Right ventricle myocardium inferior (tissue), 1 donor: ENCODE data around the gene CTNNA1. TPM values are rescaled to one million over a fixed set of nuclear protein-coding genes. Genes with fewer than 3 reads are reported as not detected.
"Not testable (repeated sequence)": the region's sequence is repeated elsewhere in the genome, so short reads cannot be mapped to it uniquely, and the experiment has no call there.

Experiments used
- ATAC-seq: fragments of 200-7000 bp; cut with Tn5 transposase; one replicate; pipeline ENCODE4 v1.9.1; 2020; ENCODE audit warnings: mild to moderate bottlenecking, moderate library complexity
- DNase-seq: peaks from one replicate; pipeline ENCODE4 v3.0.0; 2021; ENCODE audit errors: missing footprints
- intact Hi-C: fragments of 100-400 bp; cut with DNase I; formaldehyde crosslinking; loops from one replicate; pipeline ENCODE4 v1.11.0; 2022
- total RNA-seq: library from RNA; stranded (reverse); fragmentation: NEBNext Ultra II Directional; extraction: Animal tissue kit (Norgen Biotek cat#: 25700); gene quantifications from one replicate; pipeline ENCODE4 v1.2.1, GENCODE V29; 2021
- donor health status: DM: no; HTN: yes; CAD: no; lungs with severe emphysema.

The CTNNA1 gene
- total RNA-seq, 1 donor from 2014 or later, result 322 TPM

DNA sequence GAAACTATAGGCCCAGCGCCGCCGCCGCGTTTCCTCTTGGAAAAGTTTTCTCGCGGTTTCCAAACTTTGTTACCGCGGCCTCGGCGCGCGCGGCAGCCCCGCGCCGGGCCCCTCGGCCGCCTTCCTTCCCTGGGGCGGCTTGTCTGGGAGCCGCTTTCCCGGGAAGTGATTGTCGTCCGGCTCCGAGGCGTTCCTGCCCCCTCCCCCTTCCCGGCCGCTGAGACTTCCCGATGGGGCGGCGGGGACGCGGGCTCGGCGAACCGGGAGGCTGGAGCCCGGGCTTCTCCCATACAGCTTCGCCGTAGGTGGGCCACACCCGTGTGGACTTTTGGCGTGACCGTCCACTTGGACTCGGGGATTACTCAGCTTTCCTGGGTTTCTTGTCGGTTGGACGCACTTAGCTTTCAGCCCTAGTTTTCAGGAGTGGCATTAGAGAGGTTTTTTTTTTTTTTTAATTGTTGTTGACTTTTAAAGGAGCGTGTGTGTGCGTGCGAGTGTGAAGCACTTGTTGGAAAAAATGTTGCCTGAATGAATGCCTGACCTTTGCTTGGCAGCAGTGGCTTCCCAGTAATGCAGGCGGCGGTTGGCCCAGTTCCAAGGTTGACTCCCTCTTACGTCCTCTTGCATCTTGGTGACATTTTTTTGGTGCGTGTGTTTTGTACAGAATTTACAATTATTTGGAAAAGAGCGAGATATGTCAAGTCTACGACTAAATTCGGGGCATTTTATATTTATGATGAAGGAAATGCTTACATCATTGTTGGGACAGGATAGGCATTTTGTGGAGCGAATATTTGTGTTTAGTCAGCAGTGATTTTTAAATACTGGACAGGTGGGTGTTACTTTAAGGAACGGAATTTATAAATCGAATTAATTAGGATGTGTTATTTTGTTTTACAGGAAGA lies 821 bp downstream of the CTNNA1 start:
- intact Hi-C loops, result loop anchor here (1.0 to 5.0 kb wide), 3 partner anchors 87 to 179 kb away; partner anchors contain the start of gene HSPA9
- ATAC-seq, result peak; percentile 62
- DNase-seq, result peak; percentile 95

DNA sequence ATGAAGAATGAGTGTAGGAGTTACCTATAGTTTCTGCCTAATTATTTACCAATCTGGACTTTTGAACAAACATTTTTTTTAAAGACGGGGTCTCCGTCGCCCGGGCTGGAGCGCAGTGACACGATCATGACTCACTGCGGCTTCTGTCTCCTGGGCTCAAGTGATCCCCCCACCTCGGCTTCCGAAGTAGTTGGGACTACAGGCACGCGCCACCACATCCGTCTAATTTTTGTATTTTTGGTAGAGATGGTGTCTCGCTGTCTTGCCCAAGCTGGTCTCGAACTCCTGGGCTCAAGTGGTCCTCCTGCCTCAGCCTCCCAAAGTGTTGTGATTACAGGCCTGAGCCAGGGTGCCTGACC lies 1.5 kb downstream of the CTNNA1 start:
- no peak for DNase-seq
- intact Hi-C loops, result loop anchor here (2.0 to 5.0 kb wide), 2 partner anchors 87 to 180 kb away; partner anchors contain the start of gene HSPA9
- no peak for ATAC-seq

DNA sequence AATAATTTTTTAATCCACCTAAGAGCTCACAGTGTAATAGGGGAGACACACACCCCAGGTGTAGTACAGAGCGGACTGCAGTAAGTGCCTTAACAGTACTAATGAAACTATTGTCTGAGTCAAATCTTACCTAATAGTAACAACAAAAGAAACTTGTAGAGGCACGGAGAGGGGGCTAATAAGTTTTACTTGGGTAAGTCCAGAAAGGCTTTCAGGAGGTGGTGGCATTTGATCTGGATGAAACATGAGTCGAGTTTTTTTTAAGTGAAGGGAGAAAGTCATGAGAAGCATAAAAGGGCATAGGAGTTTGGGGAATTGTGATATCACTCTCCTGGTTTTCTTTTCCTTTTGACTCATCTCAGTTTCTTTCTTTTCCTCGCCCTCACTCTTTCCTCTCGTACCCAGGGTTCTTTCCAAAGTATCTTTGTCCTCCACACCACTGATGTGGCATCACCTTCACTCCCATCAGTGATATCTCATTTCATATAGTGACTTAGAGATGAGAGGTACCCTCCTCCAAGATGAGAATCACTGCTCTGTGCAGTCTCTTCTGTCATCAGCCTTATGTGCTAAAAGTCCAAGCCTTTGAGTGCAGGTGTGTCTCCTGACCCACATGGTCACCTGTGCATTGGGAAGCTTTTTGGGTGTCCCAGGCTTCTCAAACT lies 2.0 kb downstream of the CTNNA1 start:
- ATAC-seq, result no peak
- no peak for DNase-seq
- intact Hi-C loops, result loop anchor here (2.0 kb wide), 1 partner anchor 180 kb away; the partner anchor contains the start of gene HSPA9

DNA sequence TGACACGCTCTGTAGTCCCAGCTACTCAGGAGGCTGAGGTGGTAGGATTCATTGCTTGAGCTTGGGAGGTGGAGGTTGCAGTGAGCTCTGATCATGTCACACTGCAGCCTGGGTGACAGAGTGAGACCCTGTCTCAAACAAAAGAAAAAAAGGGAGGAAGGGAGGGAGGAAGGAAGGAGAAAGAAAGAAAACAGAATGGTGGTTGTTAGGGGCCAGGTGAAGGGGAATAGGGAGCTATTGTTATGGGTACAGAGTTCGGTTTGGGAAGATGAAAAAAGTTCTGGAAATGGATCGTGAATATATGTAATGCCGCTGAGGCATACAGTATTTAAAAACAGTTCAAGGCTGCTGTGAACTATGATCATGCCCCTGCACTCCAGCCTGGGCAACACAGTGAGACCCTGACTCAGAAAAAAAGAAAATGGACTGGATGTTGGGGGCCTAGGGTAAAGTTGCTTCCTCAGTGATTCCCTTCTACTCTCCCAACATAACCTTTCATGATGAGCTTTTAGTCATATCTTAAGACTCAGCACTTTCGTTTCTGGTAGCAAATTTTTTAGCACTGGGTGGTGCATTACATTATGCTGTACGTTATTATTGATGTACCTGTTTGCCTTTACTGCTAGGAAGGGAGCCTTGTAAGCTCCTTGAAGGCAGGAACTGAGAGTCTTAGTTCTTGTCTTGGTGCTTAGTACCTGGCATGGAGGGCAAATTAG lies 4.0 kb downstream of the CTNNA1 start:
- intact Hi-C loops, result no loop called here
- DNase-seq (no peak), ATAC-seq (no peak)

DNA sequence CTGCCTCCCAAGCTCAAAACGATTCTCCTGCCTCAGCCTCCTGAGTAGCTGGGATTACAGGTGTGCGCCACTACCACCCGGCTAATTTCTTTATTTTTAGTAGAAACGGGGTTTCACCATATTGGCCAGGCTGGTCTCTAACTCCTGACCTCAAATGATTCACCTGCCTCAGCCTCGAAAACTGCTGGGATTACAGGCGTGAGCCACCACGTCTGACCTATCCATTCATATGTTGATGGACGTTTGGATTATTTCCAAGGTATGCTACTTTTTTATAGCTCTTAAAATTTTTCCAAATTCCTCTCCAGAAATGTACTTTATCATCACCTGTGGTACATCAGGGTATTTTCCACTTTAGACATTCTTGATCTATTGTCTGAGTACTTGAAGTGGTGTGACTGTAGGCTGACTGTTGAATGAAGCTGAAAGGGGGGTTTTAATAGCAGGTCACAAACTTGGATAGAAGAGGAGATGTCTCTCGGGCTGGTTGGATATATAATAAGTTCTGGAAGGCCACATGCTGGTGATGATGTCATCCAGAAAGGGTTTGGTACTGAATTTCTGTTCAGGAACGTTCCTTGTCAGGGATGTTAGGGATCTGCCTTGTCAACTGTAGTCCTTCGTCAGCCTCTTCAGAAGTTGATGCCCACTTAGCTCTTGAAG lies 7.4 kb downstream of the CTNNA1 start:
- no peak for ATAC-seq
- intact Hi-C loops, result no loop called here

DNA sequence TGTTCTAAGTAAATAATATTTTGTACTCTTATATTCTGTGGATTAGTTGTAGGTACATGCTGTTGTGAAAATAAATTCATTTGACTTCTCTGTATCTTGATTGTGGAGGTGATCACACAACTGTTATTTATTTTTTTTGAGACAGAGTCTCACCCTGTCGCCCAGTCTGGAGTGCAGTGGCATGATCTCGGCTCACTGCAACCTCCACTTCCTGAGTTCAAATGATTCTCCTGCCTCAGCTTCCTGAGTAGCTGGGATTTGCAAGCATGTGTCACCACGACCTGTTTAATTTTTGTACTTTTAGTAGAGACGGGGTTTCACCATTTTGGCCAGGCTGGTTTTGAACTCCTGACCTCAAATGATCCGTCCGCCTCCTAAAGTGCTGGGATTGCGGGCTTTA lies 7.9 kb downstream of the CTNNA1 start:
- intact Hi-C loops, ATAC-seq, DNase-seq: not testable (repeated sequence)

More for the DNA sequence above, 7.4 kb downstream of the CTNNA1 start:
- no peak for DNase-seq

DNA sequence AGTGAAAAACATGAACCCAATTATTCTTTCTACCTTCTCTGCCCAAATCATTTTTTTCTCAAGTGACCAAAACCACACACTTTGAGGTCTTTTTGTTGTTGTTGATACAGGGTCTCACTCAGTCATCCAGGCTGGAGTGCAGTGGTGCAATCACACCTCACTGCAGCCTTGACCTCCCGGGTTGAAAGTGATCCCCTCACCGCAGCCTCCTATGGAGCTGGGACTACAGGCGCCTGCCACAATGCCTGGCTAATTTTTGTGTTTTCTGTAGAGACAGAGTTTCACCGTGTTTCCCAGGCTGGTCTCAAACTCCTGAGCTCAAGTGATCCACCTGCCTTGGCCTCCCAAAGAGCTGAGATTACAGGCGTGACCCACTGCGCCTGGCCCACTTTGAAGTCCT lies 8.4 kb downstream of the CTNNA1 start:
- intact Hi-C loops, ATAC-seq, DNase-seq: not testable (repeated sequence)

DNA sequence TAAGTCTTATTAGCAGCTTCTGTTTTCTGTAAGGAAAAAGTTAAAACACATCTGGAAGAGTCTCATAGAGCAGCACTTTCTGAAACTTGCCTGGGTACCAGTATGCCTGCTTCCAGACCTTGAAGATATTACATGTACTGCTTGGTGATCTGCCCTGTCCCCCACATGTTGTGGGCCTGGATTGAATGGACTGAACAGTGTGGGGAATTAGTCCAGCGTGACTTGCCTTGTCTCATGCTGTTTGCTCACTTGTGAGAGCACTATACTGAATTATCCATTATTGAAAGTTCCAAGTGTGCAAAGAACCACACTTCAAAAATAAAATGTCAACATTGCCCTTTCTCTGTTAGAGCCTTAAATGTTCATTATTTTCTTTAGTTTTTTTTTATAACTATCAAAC lies 8.9 kb downstream of the CTNNA1 start:
- ATAC-seq, result peak; percentile 29

DNA sequence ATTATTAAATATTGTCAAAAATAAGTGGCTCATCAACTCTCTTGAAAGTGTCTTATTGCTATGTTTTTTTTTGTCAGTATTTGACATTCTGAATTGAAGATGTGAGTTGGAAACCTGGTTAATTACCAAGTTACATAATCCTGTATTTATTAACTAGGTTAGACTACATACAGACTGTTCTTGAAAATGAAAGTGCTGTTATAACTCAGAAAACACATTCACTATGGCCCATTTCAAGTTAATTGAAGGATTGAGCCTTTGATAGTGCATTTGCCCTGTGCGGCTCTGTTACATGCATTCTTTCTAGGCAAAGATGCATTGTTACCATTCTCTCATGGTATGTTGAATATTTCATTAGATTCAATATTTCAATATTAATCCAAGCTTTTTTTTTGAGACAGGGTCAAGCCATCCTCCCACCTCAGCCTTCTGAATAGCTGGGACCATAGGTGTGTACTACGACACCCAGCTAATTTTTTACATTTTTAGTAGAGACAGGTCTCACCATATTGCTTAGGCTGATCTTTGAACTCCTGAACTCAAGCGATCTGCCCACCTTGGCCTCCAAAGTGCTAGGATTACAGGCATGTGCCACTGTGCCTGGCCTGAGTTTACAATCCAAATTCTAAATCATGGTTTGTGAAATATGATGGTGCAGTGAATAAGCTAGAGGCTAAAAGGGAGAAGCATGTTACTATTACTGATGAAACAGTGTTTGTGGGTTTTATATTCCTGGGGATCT lies 10.0 kb downstream of the CTNNA1 start:
- ATAC-seq (no peak), DNase-seq (no peak)
- intact Hi-C loops, result no loop called here

More for the DNA sequence above, 8.9 kb downstream of the CTNNA1 start:
- DNase-seq, result no peak
- intact Hi-C loops, result no loop called here

DNA sequence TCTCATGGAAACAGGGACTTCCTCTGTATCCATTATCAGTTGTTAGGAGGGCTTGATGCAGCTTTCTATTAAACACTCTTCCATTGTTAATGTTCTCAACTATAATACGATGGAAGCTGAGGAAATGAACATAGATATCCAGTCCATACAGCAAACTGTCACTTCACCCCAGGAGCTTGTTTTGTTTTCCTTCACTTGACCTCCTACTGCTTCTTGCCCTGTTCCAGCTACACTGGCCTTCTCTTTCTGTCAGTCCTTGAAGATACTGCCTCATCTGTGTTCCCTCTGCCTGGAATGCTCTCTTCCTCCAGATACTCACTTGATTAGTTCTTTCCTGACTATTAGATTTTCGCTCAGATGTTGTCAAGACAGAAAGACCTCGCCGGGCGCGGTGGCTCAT lies 17.1 kb downstream of the CTNNA1 start:
- no peak for ATAC-seq
- no peak for DNase-seq
- intact Hi-C loops, result no loop called here

DNA sequence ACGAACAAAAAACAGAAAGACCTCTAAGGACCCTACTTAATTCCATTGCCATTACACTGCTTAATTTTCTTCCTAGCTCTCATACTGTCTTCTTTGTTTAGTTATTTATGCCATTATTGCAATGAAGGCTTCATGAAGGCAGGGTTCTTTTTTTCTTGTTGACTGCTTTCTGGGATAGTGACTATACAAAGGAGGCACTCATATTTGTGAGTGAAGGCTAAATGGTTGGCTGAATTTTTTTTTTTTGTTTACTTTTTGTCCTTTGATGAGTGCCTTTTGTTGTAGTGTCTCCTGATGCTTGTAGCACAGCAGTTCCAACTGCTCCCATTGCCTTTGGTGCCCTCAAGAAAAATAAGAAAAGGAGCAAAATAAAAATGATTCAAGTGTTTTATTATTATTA lies 17.8 kb downstream of the CTNNA1 start:
- no peak for DNase-seq
- intact Hi-C loops, result no loop called here
- ATAC-seq, result no peak

DNA sequence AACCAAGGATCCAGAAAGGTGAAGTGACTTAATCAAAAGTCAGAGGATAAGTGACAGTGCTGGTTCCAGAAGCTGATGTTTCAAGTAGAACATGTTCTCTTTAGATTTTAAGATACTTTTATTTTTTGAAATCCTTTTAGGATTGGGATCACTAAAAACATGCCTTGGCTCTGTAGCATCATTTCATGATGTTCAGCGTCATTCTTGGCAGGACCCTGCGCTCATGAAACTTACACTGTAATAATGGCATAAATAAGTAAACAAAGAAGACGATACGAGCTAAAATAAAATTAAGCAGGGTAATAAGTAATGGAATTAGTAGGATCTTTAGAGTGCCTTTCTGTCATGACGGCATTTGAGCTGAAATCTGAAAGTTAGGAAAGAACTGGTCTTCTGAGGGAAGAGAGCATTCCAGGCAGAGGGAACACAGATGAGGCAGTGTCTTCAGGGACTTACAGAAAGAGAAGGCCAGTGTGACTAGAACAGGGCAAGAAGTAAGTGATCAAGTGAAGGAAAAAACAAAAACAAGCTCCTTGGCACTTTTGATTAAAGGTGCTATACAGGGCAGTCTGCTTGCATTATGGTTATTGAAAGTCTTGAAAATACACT lies 19.9 kb downstream of the CTNNA1 start:
- intact Hi-C loops, result no loop called here
- ATAC-seq (peak; percentile 60), DNase-seq (no peak)

DNA sequence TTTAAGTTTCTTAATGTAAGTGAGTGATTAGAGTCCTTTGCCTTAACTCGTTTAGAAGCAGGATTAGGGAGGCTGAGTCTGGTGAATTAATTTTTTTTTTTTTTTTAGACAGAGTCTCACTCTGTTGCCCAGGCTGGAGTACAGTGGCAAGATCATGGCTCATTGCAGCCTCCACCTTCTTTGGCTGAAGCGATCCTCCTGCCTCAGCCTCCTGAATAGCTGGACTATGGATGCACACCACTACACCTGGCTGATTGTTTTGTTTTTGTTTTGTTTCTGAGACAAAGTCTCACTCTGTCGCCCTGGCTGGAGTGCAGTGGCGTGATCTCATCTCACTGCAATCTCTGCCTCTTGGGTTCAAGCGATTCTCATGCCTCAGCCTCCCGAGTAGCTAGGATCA lies 20.4 kb downstream of the CTNNA1 start:
- intact Hi-C loops, DNase-seq: not testable (repeated sequence)
- peak; percentile 20 for ATAC-seq

DNA sequence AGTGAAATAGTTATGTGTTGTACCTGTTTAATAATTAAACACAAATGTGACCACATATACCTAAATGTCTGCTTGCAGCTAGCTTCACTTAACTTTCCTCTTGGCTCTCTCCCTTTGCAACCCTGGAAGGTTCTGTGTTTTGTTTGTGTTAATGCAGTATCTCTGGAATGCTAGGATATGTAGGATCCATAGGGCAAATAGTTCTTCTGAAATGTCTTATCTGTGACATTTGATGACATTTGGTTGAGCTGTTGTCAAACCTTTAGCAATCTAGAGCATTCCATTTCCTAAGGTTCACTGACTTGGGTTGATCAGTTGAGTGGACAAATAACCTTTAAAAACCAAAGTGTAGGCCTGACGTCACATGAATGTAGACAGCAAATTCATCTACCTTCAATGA lies 21.8 kb downstream of the CTNNA1 start:
- intact Hi-C loops, result no loop called here
- DNase-seq, result no peak

DNA sequence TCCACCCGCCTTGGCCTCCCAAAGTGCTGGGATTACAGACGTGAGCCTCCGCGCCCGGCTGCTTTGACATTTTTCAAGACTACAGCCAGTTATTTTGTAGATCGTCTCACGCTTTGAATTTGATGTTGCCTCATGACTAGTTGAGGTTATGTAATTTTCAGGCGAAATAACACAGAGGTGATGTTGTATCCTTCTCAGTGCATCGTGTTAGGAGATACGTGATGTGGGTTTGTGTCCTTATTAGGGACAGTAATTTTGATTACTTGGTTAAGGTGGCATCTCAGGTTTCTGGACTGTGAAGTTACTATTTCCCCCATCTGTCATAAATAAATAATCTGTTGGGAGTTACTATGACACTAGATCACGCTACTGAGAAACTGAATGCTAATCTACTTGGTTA lies 25.0 kb downstream of the CTNNA1 start:
- DNase-seq (no peak), ATAC-seq (no peak)
- intact Hi-C loops, result no loop called here

More for the DNA sequence above, 21.8 kb downstream of the CTNNA1 start:
- no peak for ATAC-seq

DNA sequence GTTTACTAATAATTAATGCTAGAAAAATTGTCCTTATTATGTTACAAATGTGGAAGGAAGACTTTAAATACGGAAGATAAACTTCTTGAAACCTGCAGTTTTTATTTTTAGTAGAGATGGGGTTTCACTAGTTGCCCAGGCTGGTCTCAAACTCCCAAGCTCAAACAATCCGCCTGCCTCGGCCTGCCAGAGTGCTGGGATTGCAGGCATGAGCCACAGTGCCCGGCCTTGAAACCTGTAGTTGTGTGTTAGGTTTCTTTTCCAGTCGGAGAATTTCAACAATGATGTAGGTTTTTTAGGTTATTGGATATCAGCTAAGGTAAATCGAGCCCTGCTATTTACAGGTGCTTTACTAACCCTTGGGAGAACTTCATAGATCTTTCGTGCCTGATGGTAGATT lies 30.8 kb downstream of the CTNNA1 start:
- no peak for DNase-seq
- no peak for ATAC-seq
- intact Hi-C loops, result no loop called here

DNA sequence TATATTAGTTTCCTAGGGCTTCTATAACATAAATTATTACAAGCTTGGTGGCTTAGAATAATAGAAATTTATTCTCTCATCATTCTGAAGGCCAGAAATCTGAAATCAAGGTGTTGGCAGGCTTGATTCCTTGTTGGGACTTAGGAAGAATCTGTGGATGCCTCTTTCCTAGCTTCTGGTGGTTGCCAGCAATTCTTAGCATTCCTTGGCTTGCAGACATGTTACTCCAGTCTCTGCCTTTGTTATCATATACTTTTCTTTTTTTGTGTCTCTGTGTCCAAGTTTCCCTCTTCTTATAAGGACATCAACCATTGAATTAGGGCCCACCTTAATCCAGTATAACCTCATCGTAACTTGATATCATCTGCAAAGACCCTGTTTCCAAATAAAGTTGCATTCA lies 31.4 kb downstream of the CTNNA1 start:
- no peak for DNase-seq
- ATAC-seq, result no peak
- intact Hi-C loops, result no loop called here

DNA sequence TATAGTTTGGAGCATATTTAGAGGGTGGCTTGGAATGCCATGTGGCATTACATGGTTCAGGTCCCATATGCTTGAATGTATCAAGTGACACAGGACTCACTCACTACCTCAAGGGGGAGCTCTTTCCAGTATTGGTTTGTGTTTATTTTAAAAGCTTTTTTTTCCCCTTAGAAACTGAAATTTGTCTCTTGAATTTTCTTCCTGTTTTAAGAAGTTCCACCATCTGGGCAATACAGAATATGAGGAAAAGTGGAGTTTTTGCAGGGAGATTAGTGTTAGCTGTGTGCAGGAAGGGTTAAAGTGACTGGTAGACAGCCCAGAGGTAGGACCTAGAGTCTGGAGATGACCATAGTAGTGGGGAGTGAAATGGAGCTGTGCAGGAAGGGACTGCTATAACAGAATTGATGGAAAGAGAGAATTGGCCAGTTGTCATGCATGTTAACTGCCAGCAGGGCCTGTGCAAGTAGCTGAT lies 36.6 kb downstream of the CTNNA1 start:
- intact Hi-C loops, result no loop called here
- DNase-seq (no peak), ATAC-seq (no peak)
